Upper lobe of left lung (tissue), 4 donors: ENCODE measurements around the gene CSF2RB.

Experiments
- EP300 ChIP-seq, 4 donors: sonication (generic); formaldehyde crosslinking; IDR thresholded peaks; one replicate each; pipeline ENCODE4 v1.5.1; 2017; ENCODE audit warnings: antibody characterized with exemption in 4 of 4, control low read depth in 2 of 4
- POLR2A ChIP-seq, 4 donors: fragments of 450-650 bp; IDR thresholded peaks; one replicate each; pipeline ENCODE4 v1.5.1; 2016 to 2017; ENCODE audit warnings: antibody characterized with exemption in 4 of 4, mild to moderate bottlenecking in 2 of 4
- POLR2AphosphoS5 ChIP-seq, 2 donors: sonication (generic); formaldehyde crosslinking; IDR thresholded peaks; one replicate each; pipeline ENCODE4 v1.5.1; 2017; ENCODE audit warnings: antibody characterized with exemption in 2 of 2
- TF ChIP-seq, protein P1 (sequence below), 6 experiments: fragments of 450-650 bp in 4 of 6; fragments of 200-600 bp in 2 of 6; sonication (generic) in 2 of 6; IDR thresholded peaks; one replicate each; pipeline ENCODE4 v1.5.1; 2016 to 2019; ENCODE audit warnings: antibody characterized with exemption in 6 of 6

DNA sequence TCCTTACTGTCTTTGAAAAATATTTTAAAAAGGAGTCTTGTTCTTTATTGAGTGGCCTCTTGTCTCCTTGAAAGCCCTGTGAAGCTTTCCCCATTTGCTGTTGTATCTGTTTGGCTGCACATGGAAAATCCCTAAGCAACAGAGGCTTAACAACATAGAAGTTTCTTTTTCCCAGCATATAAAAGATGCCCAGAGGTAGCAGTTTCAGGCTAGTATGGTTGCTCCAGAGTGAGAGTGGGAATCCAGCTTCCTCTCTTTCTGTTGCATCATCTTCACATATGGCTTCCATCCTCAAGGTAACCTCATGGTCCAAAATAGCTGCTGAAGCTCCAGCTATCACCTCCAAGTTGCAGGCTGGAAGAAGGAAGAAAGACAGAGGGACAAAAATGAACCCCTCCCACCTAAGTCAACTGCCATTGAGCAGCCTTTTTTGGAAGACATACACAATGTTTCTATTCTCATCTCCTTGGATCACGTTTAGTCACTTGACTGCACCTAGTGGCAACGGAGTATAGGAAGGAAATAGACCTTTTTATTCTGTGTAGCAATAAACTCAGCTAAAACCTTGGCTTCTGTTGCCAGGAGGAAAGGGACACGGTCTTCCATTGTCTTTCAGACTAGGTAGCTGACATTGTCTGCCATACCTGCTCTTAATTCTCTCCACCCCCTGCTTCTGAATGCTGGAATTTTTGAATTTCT is 5.3 kb downstream of the CSF2RB start:
- TF ChIP-seq EP300 (IDR thresholded peaks at IDR 0.05) = no peak
- TF ChIP-seq, protein P1, sequence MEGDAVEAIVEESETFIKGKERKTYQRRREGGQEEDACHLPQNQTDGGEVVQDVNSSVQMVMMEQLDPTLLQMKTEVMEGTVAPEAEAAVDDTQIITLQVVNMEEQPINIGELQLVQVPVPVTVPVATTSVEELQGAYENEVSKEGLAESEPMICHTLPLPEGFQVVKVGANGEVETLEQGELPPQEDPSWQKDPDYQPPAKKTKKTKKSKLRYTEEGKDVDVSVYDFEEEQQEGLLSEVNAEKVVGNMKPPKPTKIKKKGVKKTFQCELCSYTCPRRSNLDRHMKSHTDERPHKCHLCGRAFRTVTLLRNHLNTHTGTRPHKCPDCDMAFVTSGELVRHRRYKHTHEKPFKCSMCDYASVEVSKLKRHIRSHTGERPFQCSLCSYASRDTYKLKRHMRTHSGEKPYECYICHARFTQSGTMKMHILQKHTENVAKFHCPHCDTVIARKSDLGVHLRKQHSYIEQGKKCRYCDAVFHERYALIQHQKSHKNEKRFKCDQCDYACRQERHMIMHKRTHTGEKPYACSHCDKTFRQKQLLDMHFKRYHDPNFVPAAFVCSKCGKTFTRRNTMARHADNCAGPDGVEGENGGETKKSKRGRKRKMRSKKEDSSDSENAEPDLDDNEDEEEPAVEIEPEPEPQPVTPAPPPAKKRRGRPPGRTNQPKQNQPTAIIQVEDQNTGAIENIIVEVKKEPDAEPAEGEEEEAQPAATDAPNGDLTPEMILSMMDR (IDR thresholded peaks at IDR 0.05) = no peak
- TF ChIP-seq POLR2A (IDR thresholded peaks at IDR 0.05) = no peak
- no peak for TF ChIP-seq POLR2AphosphoS5 (IDR thresholded peaks at IDR 0.05)
